A549 treated with DMSO at 1 μM for 4 hours (cell line): ENCODE results near the gene LARP1B. TPM values are rescaled to one million over a fixed set of nuclear protein-coding genes. Genes with fewer than 3 reads are reported as not detected.

Experiments
- total RNA-seq: library from RNA; stranded (reverse); fragments of 200-300 nt; extraction: Qiagen RNA extraction; gene quantifications from 5 replicates; pipeline ENCODE4 v1.2.3, GENCODE V29; 2022; ENCODE audit warnings: low read depth

The LARP1B gene
- 10.8 to 15.9 TPM (median 13.2 TPM) in 5 replicates for total RNA-seq

DNA sequence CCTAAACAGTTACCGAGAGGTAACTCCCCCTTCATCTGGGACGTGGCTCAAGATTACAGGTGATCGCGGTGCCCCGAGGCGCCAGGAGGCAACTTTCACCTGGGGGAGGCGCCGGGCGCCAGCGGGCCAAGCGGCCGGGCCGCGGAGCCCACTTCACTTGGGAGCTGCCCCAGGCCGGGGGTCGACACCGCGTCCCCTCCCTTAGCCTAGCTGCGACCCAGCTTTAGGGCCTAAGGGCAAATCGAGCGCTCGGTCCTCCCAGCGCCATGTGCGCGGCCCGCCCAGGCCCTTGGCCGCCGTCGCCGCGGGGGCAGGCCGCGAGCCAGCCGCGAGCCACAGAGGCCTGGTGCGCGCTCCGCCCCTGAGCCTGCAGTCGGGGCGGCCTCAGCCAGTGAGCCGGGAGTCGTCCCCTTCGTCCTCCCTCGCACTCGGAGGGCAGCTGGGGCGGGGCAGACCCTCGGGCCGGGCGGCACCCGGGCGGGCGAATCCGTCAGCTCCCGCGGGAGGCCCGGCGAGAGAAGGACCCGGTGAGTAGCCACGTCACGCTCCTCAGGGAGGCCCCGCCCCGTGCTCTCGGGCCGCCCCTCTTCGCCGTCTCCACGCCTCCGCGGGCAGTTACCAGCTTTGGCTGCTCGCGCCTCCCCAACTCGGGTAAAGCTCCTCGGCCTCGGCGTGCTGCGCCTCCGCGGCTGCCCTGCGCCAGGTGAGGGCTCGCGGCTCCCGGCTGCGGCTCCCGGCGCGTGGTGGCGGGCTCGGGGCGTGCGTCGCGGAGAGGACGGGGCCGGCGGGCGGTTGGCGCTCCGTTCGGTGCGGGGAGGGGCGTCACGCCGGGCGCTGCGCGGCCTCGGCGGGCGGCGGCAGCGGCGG is at the start of gene LARP1B:
LARP1B (plus strand) TSS at position 614 of the 867 bp plus-strand sequence. CDS start 13,640 bp downstream, outside the sequence.

Other genes starting within 250 kb of the LARP1B start
- gene PLK4, start 180.4 kb upstream of the LARP1B start, total RNA-seq = 13.4 to 17.5 TPM (median 16.7 TPM) in 5 replicates
- gene MFSD8, start 96.1 kb upstream of the LARP1B start, total RNA-seq = 11.0 to 16.4 TPM (median 15.5 TPM) in 5 replicates
- 2.4 to 5.0 TPM (median 4.0 TPM) in 5 replicates for gene ABHD18, start 95.9 kb upstream of the LARP1B start, total RNA-seq
- gene PGRMC2, start 226.5 kb downstream of the LARP1B start, total RNA-seq = 71.3 to 104 TPM (median 87.7 TPM) in 5 replicates